Hepatocyte (in vitro differentiated cells): ENCODE results near the gene CDON. TPM values are rescaled to one million over a fixed set of nuclear protein-coding genes. Genes with fewer than 3 reads are reported as not detected.

Source experiments
- DNase-seq: peaks from one replicate; pipeline ENCODE4 v3.0.0-alpha.2; 2016; ENCODE audit warnings: low spot score
- H2AFZ ChIP-seq: fragments of 200-600 bp; sonication (generic); 2 replicates; pipeline ENCODE4 v1.6.0; 2016; ENCODE audit warnings: antibody characterized with exemption, mild to moderate bottlenecking
- H3K27ac ChIP-seq: fragments of 200-600 bp; sonication (generic); 2 replicates; pipeline ENCODE4 v1.5.1; 2016; ENCODE audit warnings: mild to moderate bottlenecking
- H3K27me3 ChIP-seq: fragments of 200-600 bp; sonication (generic); 2 replicates; pipeline ENCODE4 v1.6.1; 2016
- H3K36me3 ChIP-seq: fragments of 200-600 bp; sonication (generic); replicated peaks from 2 replicates; pipeline ENCODE4 v1.5.1; 2016; ENCODE audit warnings: low read depth; ENCODE audit not compliant: insufficient read depth
- H3K4me1 ChIP-seq: fragments of 200-600 bp; sonication (generic); 2 replicates; pipeline ENCODE4 v1.5.1; 2016; ENCODE audit warnings: mild to moderate bottlenecking, moderate library complexity; ENCODE audit not compliant: insufficient read depth
- H3K4me2 ChIP-seq: fragments of 200-600 bp; sonication (generic); 2 replicates; pipeline ENCODE4 v1.6.0; 2016
- H3K4me3 ChIP-seq: fragments of 200-600 bp; sonication (generic); 2 replicates; pipeline ENCODE4 v1.5.1; 2016; ENCODE audit warnings: mild to moderate bottlenecking
- H3K79me2 ChIP-seq: fragments of 200-600 bp; sonication (generic); 2 replicates; pipeline ENCODE4 v1.6.0; 2017; ENCODE audit warnings: mild to moderate bottlenecking
- H3K9me2 ChIP-seq: fragments of 200-600 bp; sonication (generic); replicated peaks from 2 replicates; pipeline ENCODE4 v1.6.0; 2017; ENCODE audit warnings: mild to moderate bottlenecking; ENCODE audit not compliant: insufficient read depth
- H3K9me3 ChIP-seq: fragments of 200-600 bp; sonication (generic); 2 replicates; pipeline ENCODE4 v1.5.1; 2016; ENCODE audit warnings: low read depth, mild to moderate bottlenecking
- H4K20me1 ChIP-seq: fragments of 200-600 bp; sonication (generic); 2 replicates; pipeline ENCODE4 v1.6.0; 2016; ENCODE audit warnings: mild to moderate bottlenecking; ENCODE audit not compliant: insufficient read depth, poor library complexity, severe bottlenecking
- CTCF ChIP-seq: fragments of 200-600 bp; sonication (generic); IDR thresholded peaks from 2 replicates; pipeline ENCODE4 v1.5.1; 2016; ENCODE audit warnings: antibody characterized with exemption, mild to moderate bottlenecking; ENCODE audit not compliant: poor library complexity
- EZH2 ChIP-seq: fragments of 200-600 bp; sonication (generic); IDR thresholded peaks from 2 replicates; pipeline ENCODE4 v1.6.1; 2016; ENCODE audit warnings: antibody characterized with exemption, mild to moderate bottlenecking, borderline replicate concordance
- EZH2phosphoT487 ChIP-seq: fragments of 200-600 bp; sonication (generic); IDR thresholded peaks from one replicate; pipeline ENCODE4 v1.6.1; 2018; ENCODE audit warnings: antibody characterized with exemption, mild to moderate bottlenecking, low read depth, moderate library complexity; ENCODE audit not compliant: unreplicated experiment, severe bottlenecking
- WGBS: methylation state at CpG from one replicate; pipeline ENCODE4 v1.1.6; 2016; ENCODE audit warnings: low lambda C conversion rate; ENCODE audit errors: missing lambda C conversion rate; 5-methylcytosine and 5-hydroxymethylcytosine counted together
- polyA plus RNA-seq: library from polyadenylated mRNA; unstranded; fragments of >200 nt; fragmentation: Nextera tagmentation; extraction: Ambion mirVana; gene quantifications from 2 replicates; pipeline ENCODE4 v1.2.1, GENCODE V29; 2016
- total RNA-seq: library from RNA; depleted of rRNA; stranded (reverse); fragments of >200 nt; gene quantifications from 2 replicates; pipeline ENCODE4 v1.2.3, GENCODE V29; 2014

Gene CDON
- total and polyA plus RNA-seq, 2 experiments from 2014 or later = 17.5 to 41.9 TPM

DNA sequence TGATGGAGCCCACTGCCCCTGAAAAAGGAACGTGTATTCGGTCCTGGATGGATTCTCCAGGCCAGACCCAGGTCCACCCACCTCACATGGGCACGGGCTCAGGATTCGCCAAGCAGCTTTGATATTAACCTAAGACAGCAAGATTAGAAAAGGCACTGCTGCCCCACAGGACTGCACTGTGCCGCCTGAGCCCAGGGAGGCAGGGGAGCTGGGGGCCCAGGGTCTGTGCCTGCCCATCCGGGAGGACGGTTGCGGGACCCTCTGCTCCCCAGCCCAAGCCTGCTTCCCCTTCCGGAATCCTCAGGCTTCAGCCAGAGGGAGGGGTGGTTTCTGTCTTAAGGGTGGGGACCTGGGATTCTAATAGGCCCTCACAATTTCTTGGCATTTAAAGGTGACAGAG, 130.4 kb downstream of the CDON start:
- Histone ChIP-seq H3K9me2 (no peaks in the 10 kb centered on the region), H3K4me3 (no peak overlapping the region), H3K4me2 (no peak overlapping the region), H3K4me1 (peaks cover 5% of the 10 kb centered on the region), H3K9me3 (no peaks in the 10 kb centered on the region), H3K27me3 (no peaks in the 10 kb centered on the region), H3K36me3 (no peaks in the 10 kb centered on the region), H4K20me1 (no peaks in the 10 kb centered on the region), H3K79me2 (no peaks in the 10 kb centered on the region), H2AFZ (no peak overlapping the region), H3K27ac (no peak overlapping the region)
- no peak for TF ChIP-seq EZH2phosphoT487
- no peak for TF ChIP-seq CTCF
- no peak for TF ChIP-seq EZH2
- 98% methylated on average over 9 of the region's 9 CpGs for WGBS
- no peak for DNase-seq

- H3K27me3 ChIP-seq = no peaks in the 10 kb centered on the region
- no peak overlapping the region for H3K27ac ChIP-seq
- DNase-seq = no peak
These were observed 131.0 kb downstream of the CDON start for GRCh38 chr11:125931668-125932067.

GRCh38 chr11:125931116-125931515, 131.6 kb downstream of the CDON start:
- Histone ChIP-seq H3K4me3 (no peak overlapping the region), H3K4me2 (no peak overlapping the region), H3K9me3 (no peaks in the 10 kb centered on the region), H3K36me3 (no peaks in the 10 kb centered on the region), H3K27ac (no peak overlapping the region), H2AFZ (no peak overlapping the region), H4K20me1 (no peaks in the 10 kb centered on the region), H3K9me2 (no peaks in the 10 kb centered on the region), H3K27me3 (no peaks in the 10 kb centered on the region), H3K79me2 (no peaks in the 10 kb centered on the region), H3K4me1 (peaks cover 6% of the 10 kb centered on the region)
- DNase-seq = no peak
- 73% methylated on average over 3 of the region's 3 CpGs for WGBS
- TF ChIP-seq CTCF = no peak
- no peak for TF ChIP-seq EZH2phosphoT487
- TF ChIP-seq EZH2 = no peak

More at GRCh38 chr11:125931668-125932067, 131.0 kb downstream of the CDON start:
- 67% methylated on average over 6 of the region's 6 CpGs for WGBS
- Histone ChIP-seq H3K9me3 (no peaks in the 10 kb centered on the region), H4K20me1 (no peaks in the 10 kb centered on the region), H3K36me3 (no peaks in the 10 kb centered on the region), H2AFZ (no peak overlapping the region), H3K4me2 (no peak overlapping the region), H3K79me2 (no peaks in the 10 kb centered on the region), H3K4me3 (no peak overlapping the region), H3K9me2 (no peaks in the 10 kb centered on the region), H3K4me1 (peaks cover 5% of the 10 kb centered on the region)
- no peak for TF ChIP-seq EZH2
- no peak for TF ChIP-seq CTCF
- no peak for TF ChIP-seq EZH2phosphoT487

GRCh38 chr11:125930076-125930450, 132.6 kb downstream of the CDON start:
- Histone ChIP-seq H3K79me2 (no peaks in the 10 kb centered on the region), H3K36me3 (no peaks in the 10 kb centered on the region), H3K4me2 (no peak overlapping the region), H3K27me3 (no peaks in the 10 kb centered on the region), H4K20me1 (no peaks in the 10 kb centered on the region), H3K9me3 (no peaks in the 10 kb centered on the region), H3K4me1 (peaks cover 14% of the 10 kb centered on the region), H3K4me3 (no peak overlapping the region), H3K27ac (no peak overlapping the region), H3K9me2 (no peaks in the 10 kb centered on the region), H2AFZ (no peak overlapping the region)
- whole genome bisulfite sequencing = 89% methylated on average over 11 of the region's 11 CpGs
- DNase-seq = no peak
- no peak for TF ChIP-seq EZH2phosphoT487
- TF ChIP-seq CTCF = no peak
- TF ChIP-seq EZH2 = no peak
